A673 (cell line): Measurements from ENCODE around the gene DNAH1. TPM values are rescaled to one million over a fixed set of nuclear protein-coding genes. Genes with fewer than 3 reads are reported as not detected.

Source experiments
- BruUV-seq: library from RNA; stranded (reverse); fragments of 400-500 nt; replicated peaks from 2 replicates; lab custom pipeline; 2021; lab: Mats Ljungman, UMichigan
- CTCF ChIA-PET: fragments of 300-600 bp; sonication (Branson Sonifier 250); formaldehyde crosslinking; loops from one replicate; lab custom pipeline; 2022; ENCODE audit warnings: antibody characterized with exemption; lab: Charles Lee
- POLR2A ChIA-PET: fragments of 300-600 bp; sonication (Branson Sonifier 250); formaldehyde crosslinking; loops from one replicate; lab custom pipeline; 2022; ENCODE audit warnings: antibody characterized with exemption; ENCODE audit not compliant: low non-redundant PET; lab: Charles Lee
- DNase-seq: peaks from one replicate; pipeline ENCODE4 v3.0.0-alpha.2; 2015; ENCODE audit warnings: low spot score
- H3K27ac ChIP-seq: fragments of 200-600 bp; sonication (generic); 2 replicates; pipeline ENCODE4 v1.5.1; 2016; ENCODE audit warnings: mixed run types, low read depth, mild to moderate bottlenecking, mixed read lengths, antibody characterized with exemption, low read length; ENCODE audit not compliant: poor library complexity, severe bottlenecking
- H3K27me3 ChIP-seq: fragments of 200-600 bp; sonication (generic); replicated peaks from 2 replicates; pipeline ENCODE4 v1.6.1; 2017; ENCODE audit warnings: mixed run types, low read depth, mild to moderate bottlenecking, mixed read lengths, antibody characterized with exemption, low read length; ENCODE audit not compliant: insufficient read depth, poor library complexity
- H3K36me3 ChIP-seq: fragments of 200-600 bp; sonication (generic); 2 replicates; pipeline ENCODE4 v1.6.1; 2016; ENCODE audit warnings: mixed run types, mild to moderate bottlenecking, mixed read lengths, antibody characterized with exemption, low read length; ENCODE audit not compliant: insufficient read depth, poor library complexity, severe bottlenecking
- H3K4me1 ChIP-seq: fragments of 200-600 bp; sonication (generic); 2 replicates; pipeline ENCODE4 v1.6.1; 2017; ENCODE audit warnings: mixed run types, mild to moderate bottlenecking, mixed read lengths, antibody characterized with exemption, low read length; ENCODE audit not compliant: insufficient read depth, poor library complexity, severe bottlenecking
- H3K4me3 ChIP-seq: fragments of 200-600 bp; sonication (generic); 2 replicates; pipeline ENCODE4 v1.5.1; 2016; ENCODE audit warnings: low read depth, mixed run types, mild to moderate bottlenecking, mixed read lengths, low read length; ENCODE audit not compliant: poor library complexity, severe bottlenecking
- H3K9me3 ChIP-seq: fragments of 200-600 bp; sonication (generic); 2 replicates; pipeline ENCODE4 v1.6.1; 2016; ENCODE audit warnings: mixed run types, low read depth, mild to moderate bottlenecking, mixed read lengths, antibody characterized with exemption, low read length; ENCODE audit not compliant: poor library complexity, severe bottlenecking
- CTCF ChIP-seq: fragments of 300-800, 200-600 bp; sonication (generic); conservative IDR thresholded peaks from 2 replicates; pipeline ENCODE4 v1.5.1; 2017; ENCODE audit warnings: low read depth, mild to moderate bottlenecking, antibody characterized with exemption, low read length, moderate library complexity, mixed read lengths
- EZH2 ChIP-seq: fragments of 200-600 bp; sonication (generic); IDR thresholded peaks from 2 replicates; pipeline ENCODE4 v1.6.1; 2017; ENCODE audit warnings: borderline replicate concordance, low read depth, mild to moderate bottlenecking, mixed read lengths, antibody characterized with exemption, low read length; ENCODE audit not compliant: poor library complexity, severe bottlenecking
- intact Hi-C: fragments of 100-400 bp; cut with micrococcal nuclease; formaldehyde crosslinking; loops from one replicate; pipeline ENCODE4 v1.10.0; 2022; ENCODE audit not compliant: unreplicated experiment
- total RNA-seq: library from RNA; stranded (reverse); gene quantifications from 2 replicates; pipeline ENCODE4 v1.2.3, GENCODE V29; 2021

DNAH1 gene
- total RNA-seq, 1 experiment from 2014 or later, result 1.3 TPM

- Histone ChIP-seq H3K27ac (no peak overlapping the region), H3K36me3 (no peaks in the 10 kb centered on the region), H3K27me3 (no peaks in the 10 kb centered on the region), H3K4me3 (no peak overlapping the region), H3K4me1 (no peaks in the 10 kb centered on the region), H3K9me3 (no peaks in the 10 kb centered on the region)
- DNase-seq, result no peak
- CTCF ChIA-PET, result no interaction called here
- no TSS peak for BruUV-seq
- no peak for TF ChIP-seq EZH2
- TF ChIP-seq CTCF, result no peak
- intact Hi-C loops, result no loop called here
- POLR2A ChIA-PET, result no interaction called here
Observed at GRCh38 chr3:52346623-52347530, 30.8 kb downstream of the DNAH1 start.

- no peak for DNase-seq
- Histone ChIP-seq H3K4me1 (no peaks in the 10 kb centered on the region), H3K9me3 (no peaks in the 10 kb centered on the region), H3K27me3 (no peaks in the 10 kb centered on the region), H3K36me3 (no peaks in the 10 kb centered on the region), H3K4me3 (no peak overlapping the region), H3K27ac (no peak overlapping the region)
- intact Hi-C loops, result no loop called here
- POLR2A ChIA-PET, result no interaction called here
- TF ChIP-seq EZH2 (no peak), CTCF (no peak)
- CTCF ChIA-PET, result no interaction called here
- no TSS peak for BruUV-seq
Observed at GRCh38 chr3:52347716-52348635, 31.9 kb downstream of the DNAH1 start.

GRCh38 chr3:52349131-52349530 is 33.0 kb downstream of the DNAH1 start:
- intact Hi-C loops, result no loop called here
- no peak overlapping the region for H3K4me3 ChIP-seq
- BruUV-seq, result no TSS peak
- no peak for TF ChIP-seq EZH2
- no peak for TF ChIP-seq CTCF
- no peaks in the 10 kb centered on the region for H3K27me3 ChIP-seq
- no peak overlapping the region for H3K27ac ChIP-seq
- H3K4me1 ChIP-seq, result no peaks in the 10 kb centered on the region
- H3K9me3 ChIP-seq, result no peaks in the 10 kb centered on the region
- H3K36me3 ChIP-seq, result no peaks in the 10 kb centered on the region
- DNase-seq, result no peak
- ChIA-PET POLR2A (no interaction called here), CTCF (interaction anchor here (0.6 kb wide), 1 partner anchor 589 kb away, joined by 6 read pairs; no protein-coding TSS in a partner anchor)
